WTC11 (cell line): Measurements from ENCODE around the gene ERC1.

Experiments used
- CTCF ChIP-seq: fragments of 200-600 bp; IDR thresholded peaks from 2 replicates; pipeline ENCODE4 v1.8.0; 2022; ENCODE audit warnings: antibody characterized with exemption
- FOXJ3 ChIP-seq: sonication (generic); formaldehyde crosslinking; IDR thresholded peaks from 2 replicates; pipeline ENCODE4 v1.9.0; 2021; ENCODE audit warnings: missing genetic modification reagents, mild to moderate bottlenecking, borderline replicate concordance
- FOXP4 ChIP-seq: sonication (generic); formaldehyde crosslinking; IDR thresholded peaks from 2 replicates; pipeline ENCODE4 v1.8.0; 2022; ENCODE audit warnings: mild to moderate bottlenecking, missing genetic modification reagents
- GRHL2 ChIP-seq: fragments of 250-450 bp; sonication (Bioruptor Pico); IDR thresholded peaks from 2 replicates; pipeline ENCODE4 v1.8.0; 2022; ENCODE audit warnings: mild to moderate bottlenecking, moderate library complexity; ENCODE audit not compliant: insufficient replicate concordance, severe bottlenecking
- MXD4 ChIP-seq: fragments of 250-450 bp; sonication (Bioruptor Pico); IDR thresholded peaks from 2 replicates; pipeline ENCODE4 v1.8.0; 2021; ENCODE audit warnings: mild to moderate bottlenecking, moderate library complexity, borderline replicate concordance
- NR2C2 ChIP-seq: sonication (generic); formaldehyde crosslinking; IDR thresholded peaks from 2 replicates; pipeline ENCODE4 v1.8.0; 2022; ENCODE audit warnings: mild to moderate bottlenecking, missing genetic modification reagents
- PREB ChIP-seq: sonication (generic); formaldehyde crosslinking; IDR thresholded peaks from 2 replicates; pipeline ENCODE4 v1.8.1; 2022; ENCODE audit warnings: mild to moderate bottlenecking, missing genetic modification reagents, moderate library complexity, borderline replicate concordance
- TEAD4 ChIP-seq: sonication (generic); formaldehyde crosslinking; IDR thresholded peaks from 2 replicates; pipeline ENCODE4 v1.8.0; 2022; ENCODE audit warnings: mild to moderate bottlenecking, missing genetic modification reagents
- USF2 ChIP-seq: sonication (generic); formaldehyde crosslinking; IDR thresholded peaks from 2 replicates; pipeline ENCODE4 v1.8.1; 2023; ENCODE audit warnings: mild to moderate bottlenecking, missing genetic modification reagents, moderate library complexity
- ZNF138 ChIP-seq: sonication (generic); formaldehyde crosslinking; conservative IDR thresholded peaks from 2 replicates; pipeline ENCODE4 v1.8.1; 2022; ENCODE audit warnings: mild to moderate bottlenecking, moderate library complexity, missing genetic modification reagents

- TF ChIP-seq PREB (CRISPR knock-in tag) (no peak), ZNF138 (CRISPR knock-in tag) (no peak), CTCF (no peak), FOXJ3 (no peak), MXD4 (CRISPR knock-in tag) (no peak), USF2 (no peak), GRHL2 (no peak), TEAD4 (CRISPR knock-in tag) (no peak), NR2C2 (CRISPR knock-in tag) (no peak), FOXP4 (no peak)
These were observed 507.2 kb downstream of the ERC1 start for GRCh38 chr12:1498199-1498740.
